Pancreas (tissue), 10 donors: Measurements from ENCODE around the gene CDIPT. TPM values are rescaled to one million over a fixed set of nuclear protein-coding genes. Genes with fewer than 3 reads are reported as not detected.

Experiments
- ATAC-seq, 4 donors: fragments of 200-7000 bp; cut with Tn5 transposase; one replicate each; pipeline versions ENCODE4 v1.8.0 to v1.9.1; 2020; ENCODE audit warnings: mild to moderate bottlenecking in 4 of 4, moderate library complexity in 4 of 4
- DNase-seq, 6 donors: peaks; one replicate each; pipeline ENCODE4 v3.0.0-alpha.2; 2020
- FAIRE-seq: peaks from 2 replicates; lab custom pipeline; 2012; peaks lifted over from hg19 to GRCh38; lab: Jason Lieb, UNC
- H3K27ac ChIP-seq, 4 donors: fragments of 200-600 bp; sonication (generic); 1 replicate in 3 of 4; 2 replicates in 1 of 4; pipeline versions ENCODE4 v1.5.0 to v1.8.0; 2020
- H3K27me3 ChIP-seq, 4 donors: fragments of 200-600 bp; one replicate each; pipeline ENCODE4 v1.8.0; 2021
- H3K36me3 ChIP-seq, 3 donors: fragments of 200-600 bp; sonication (generic) in 1 of 3; one replicate each; pipeline versions ENCODE4 v1.5.0 to v1.8.0; 2020 to 2021
- H3K4me1 ChIP-seq, 3 donors: fragments of 200-600 bp; one replicate each; pipeline ENCODE4 v1.8.0; 2021
- H3K4me3 ChIP-seq, 4 donors: fragments of 200-600 bp; sonication (generic) in 2 of 4; one replicate each; pipeline versions ENCODE4 v1.5.0 to v1.8.0; 2020 to 2021
- H3K9me3 ChIP-seq, 4 donors: fragments of 200-600 bp; one replicate each; pipeline ENCODE4 v1.8.0; 2021
- CTCF ChIP-seq, 4 donors: fragments of 200-600 bp; sonication (generic) in 3 of 4; IDR thresholded peaks; one replicate each; pipeline versions ENCODE4 v1.5.0 to v1.8.0; 2021; ENCODE audit warnings: antibody characterized with exemption in 4 of 4
- WGBS, 2 donors: extraction: QIAGEN DNeasy Blood & Tissue Kit; methylation state at CpG; one replicate each; pipeline ENCODE4 v1.1.7; 2013; 5-methylcytosine and 5-hydroxymethylcytosine counted together
- intact Hi-C, 3 donors: fragments of 100-400 bp; cut with DNase I; formaldehyde crosslinking; loops; one replicate each; pipeline versions ENCODE4 v1.11.1 to v1.14.2; 2022
- polyA plus RNA-seq, 2 donors: library from polyadenylated mRNA; stranded (reverse); fragments of 200-250 nt; gene quantifications; one replicate each; pipeline ENCODE4 v1.2.3, GENCODE V29; 2013
- total RNA-seq, 6 donors: library from RNA; stranded (reverse); fragmentation: NEBNext Ultra II Directional in 4 of 6; extraction: Animal tissue kit (Norgen Biotek cat#: 25700) in 4 of 6; gene quantifications; one replicate each; pipeline versions ENCODE4 v1.2.1 to v1.2.4, GENCODE V29; 2021 to 2023
- donor health status: healthy with polysubstance abuse.
- donor health status: DM: no; HTN: no; CAD: no; lungs with moderate emphysema.
- donor health status: DM: no; HTN: no; CAD: no.
- donor health status: control.
- donor health status: control.
- donor health status: Bipolar disorder and iron deficiency.
- donor health status: DM: yes; HTN: yes; CAD: no.
- donor health status: DM: no; HTN: no; CAD: no.
- donor health status: DM: no; HTN: no; CAD: no.
- donor health status: DM: yes; HTN: yes; CAD: no.

Gene CDIPT
- total and polyA plus RNA-seq, 8 donors = 31.9 to 69.8 (median 43.6) TPM

- FAIRE-seq = no peak
- intact Hi-C loops = loop anchor here in 1 of 3 donors (10.0 kb wide), 1 partner anchor 142 kb away; no protein-coding TSS in a partner anchor
- WGBS, 2 donors = 2% methylated on average over 27 of the region's 27 CpGs
- peak overlapping the region; percentile 85 to 96 (median 90) for H3K27ac ChIP-seq
- DNase-seq = peak in 1 of 6 donors; percentile 30
- TF ChIP-seq CTCF (IDR thresholded peaks at IDR 0.05) = no peak
- peak overlapping the region; percentile 76 to 100 (median 89) for H3K4me3 ChIP-seq
- H3K9me3 ChIP-seq = no peaks in the 10 kb centered on the region
- H3K4me1 ChIP-seq = peaks cover 0 to 16% (median 11%) of the 10 kb centered on the region in 3 donors
- H3K27me3 ChIP-seq = no peaks in the 10 kb centered on the region
- peak; percentile 8 to 28 (median 18) for ATAC-seq
- peaks cover 0 to 9% (median 0%) of the 10 kb centered on the region in 3 donors for H3K36me3 ChIP-seq
Observed at GRCh38 chr16:29862383-29862883, 593 bp downstream of the CDIPT start.

- TF ChIP-seq CTCF (IDR thresholded peaks at IDR 0.05) = no peak
- Histone ChIP-seq H3K36me3 (peaks cover 0 to 9% (median 0%) of the 10 kb centered on the region in 3 donors), H3K27me3 (no peaks in the 10 kb centered on the region), H3K9me3 (no peaks in the 10 kb centered on the region), H3K4me1 (peaks cover 0 to 16% (median 11%) of the 10 kb centered on the region in 3 donors), H3K27ac (no peak overlapping the region), H3K4me3 (no peak overlapping the region)
- DNase-seq = no peak
- no peak for ATAC-seq
- WGBS, 2 donors = 88 to 92% methylated on average over 9 of the region's 9 CpGs
- FAIRE-seq = no peak
- intact Hi-C loops = loop anchor here in 1 of 3 donors (10.0 kb wide), 1 partner anchor 145 kb away; no protein-coding TSS in a partner anchor
Observed at GRCh38 chr16:29860218-29860617, 2.8 kb downstream of the CDIPT start.

GRCh38 chr16:29858974-29859373, 4.1 kb downstream of the CDIPT start:
- intact Hi-C loops = no loop called here
- Histone ChIP-seq H3K4me1 (peaks cover 0 to 16% (median 11%) of the 10 kb centered on the region in 3 donors), H3K9me3 (no peaks in the 10 kb centered on the region), H3K4me3 (no peak overlapping the region), H3K27ac (no peak overlapping the region), H3K36me3 (peaks cover 0 to 9% (median 0%) of the 10 kb centered on the region in 3 donors), H3K27me3 (no peaks in the 10 kb centered on the region)
- no peak for FAIRE-seq
- DNase-seq = no peak
- WGBS, 2 donors = 91 to 95% methylated on average over 18 to 19 of the region's 19 CpGs
- no peak for TF ChIP-seq CTCF (IDR thresholded peaks at IDR 0.05)
- ATAC-seq = no peak

- H3K36me3 ChIP-seq = peaks cover 0 to 9% (median 0%) of the 10 kb centered on the region in 3 donors
- no peak for FAIRE-seq
- no peak for TF ChIP-seq CTCF (IDR thresholded peaks at IDR 0.05)
- DNase-seq = peak in 1 of 6 donors; percentile 58
- intact Hi-C loops = no loop called here
- H3K9me3 ChIP-seq = no peaks in the 10 kb centered on the region
- peaks cover 0 to 13% (median 11%) of the 10 kb centered on the region in 3 donors for H3K4me1 ChIP-seq
- no peak overlapping the region for H3K4me3 ChIP-seq
- WGBS, 2 donors = 50 to 53% methylated on average over 10 of the region's 10 CpGs
- no peaks in the 10 kb centered on the region for H3K27me3 ChIP-seq
- no peak overlapping the region for H3K27ac ChIP-seq
- no peak for ATAC-seq
Observed at GRCh38 chr16:29858149-29858849, 4.7 kb downstream of the CDIPT start.
